AG04450 (cell line): Measurements from ENCODE around the gene FAM131C. TPM values are rescaled to one million over a fixed set of nuclear protein-coding genes. Genes with fewer than 3 reads are reported as not detected.
"Not testable (repeated sequence)": the region's sequence is repeated elsewhere in the genome, so short reads cannot be mapped to it uniquely, and the experiment has no call there.

Source experiments
- CTCF ChIA-PET: fragments of 300-600, 350-600 bp; formaldehyde crosslinking; extraction: SDS; loops from one replicate; lab custom pipeline; 2022; ENCODE audit warnings: antibody characterized with exemption, inconsistent platforms; lab: Charles Lee
- POLR2A ChIA-PET: fragments of 350-600 bp; formaldehyde crosslinking; extraction: SDS; loops from one replicate; lab custom pipeline; 2021; ENCODE audit warnings: antibody characterized with exemption, inconsistent platforms; lab: Yijun Ruan, JAX
- DNase-seq: peaks from one replicate; pipeline ENCODE4 v3.0.0-alpha.2; 2011; ENCODE audit warnings: low read depth, low spot score
- H3K27ac ChIP-seq: one replicate; pipeline ENCODE4 v1.5.1; 2012; ENCODE audit warnings: low read depth, low read length, control low read depth
- H3K27me3 ChIP-seq: one replicate; pipeline ENCODE4 v1.6.0; 2012; ENCODE audit warnings: low read length; ENCODE audit not compliant: control insufficient read depth, insufficient read depth
- H3K4me3 ChIP-seq: 2 replicates; pipeline ENCODE4 v1.5.1; 2011; ENCODE audit warnings: mild to moderate bottlenecking, low read depth, low read length, control low read depth
- H3K9me3 ChIP-seq: 2 replicates; pipeline ENCODE4 v1.5.1; 2012; ENCODE audit warnings: low read length; ENCODE audit not compliant: control insufficient read depth, insufficient read depth
- CTCF ChIP-seq: IDR thresholded peaks from 2 replicates; pipeline ENCODE4 v1.5.1; 2011; ENCODE audit warnings: low read depth, low read length, control low read depth, inconsistent platforms
- polyA plus RNA-seq: library from polyadenylated mRNA; depleted of rRNA; stranded (reverse); fragments of >200 nt; gene quantifications from 2 replicates; pipeline ENCODE4 v1.2.3, GENCODE V29; 2011

Gene FAM131C
- polyA plus RNA-seq, 1 experiment: 0.20 TPM

DNA sequence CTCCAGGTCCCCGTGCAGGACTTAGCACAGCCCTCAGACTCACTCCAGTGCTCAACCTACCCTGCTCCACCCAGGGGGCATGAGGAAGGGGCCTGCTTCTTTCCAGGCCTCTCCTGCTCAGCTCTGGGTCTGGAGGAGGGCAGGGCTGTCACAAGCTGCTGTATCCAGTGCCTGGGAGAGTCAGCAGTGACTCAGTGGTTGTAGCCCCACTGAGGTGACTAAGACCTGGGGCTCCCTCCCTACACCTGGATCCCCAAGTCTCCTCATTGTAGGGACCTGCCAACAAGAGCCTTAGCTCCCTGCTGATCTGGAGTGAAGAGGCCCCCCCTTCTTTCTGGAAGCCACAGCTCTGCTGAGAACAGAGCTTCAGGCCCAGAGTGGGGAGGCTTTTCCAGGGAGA is 36.1 kb upstream of the FAM131C start:
- TF ChIP-seq CTCF: no peak
- no peak overlapping the region for H3K27ac ChIP-seq
- no peak for DNase-seq
- H3K27me3 ChIP-seq: peaks cover 3% of the 10 kb centered on the region
- no peak overlapping the region for H3K4me3 ChIP-seq
- H3K9me3 ChIP-seq: peaks cover 15% of the 10 kb centered on the region
- ChIA-PET POLR2A (no interaction called here), CTCF (interaction anchor here (0.7 to 1.5 kb wide), 3 partner anchors 27 to 35 kb away, joined by 3 read pairs; no protein-coding TSS in a partner anchor)

- H3K4me3 ChIP-seq, DNase-seq, POLR2A ChIA-PET, H3K27me3 ChIP-seq, H3K27ac ChIP-seq: not testable (repeated sequence)
- H3K9me3 ChIP-seq: peaks cover 22% of the 10 kb centered on the region
- CTCF ChIA-PET: interaction anchor here (1.2 to 1.7 kb wide), 2 partner anchors 25 to 113 kb away, joined by 3 to 4 read pairs; no protein-coding TSS in a partner anchor
These were observed 33.6 kb upstream of the FAM131C start for GRCh38 chr1:16107039-16107438.

- Histone ChIP-seq H3K9me3 (peaks cover 7% of the 10 kb centered on the region; the same call in 1 of the 2 replicates), H3K27ac (no peak overlapping the region), H3K4me3 (no peak overlapping the region), H3K27me3 (no peaks in the 10 kb centered on the region)
- ChIA-PET POLR2A (no interaction called here), CTCF (interaction anchor here (1.6 to 2.4 kb wide), 2 partner anchors 20 to 51 kb away, joined by 3 to 10 read pairs; no protein-coding TSS in a partner anchor)
- no peak for TF ChIP-seq CTCF
- DNase-seq: no peak
These were observed 28.2 kb upstream of the FAM131C start for GRCh38 chr1:16101623-16102022.

DNA sequence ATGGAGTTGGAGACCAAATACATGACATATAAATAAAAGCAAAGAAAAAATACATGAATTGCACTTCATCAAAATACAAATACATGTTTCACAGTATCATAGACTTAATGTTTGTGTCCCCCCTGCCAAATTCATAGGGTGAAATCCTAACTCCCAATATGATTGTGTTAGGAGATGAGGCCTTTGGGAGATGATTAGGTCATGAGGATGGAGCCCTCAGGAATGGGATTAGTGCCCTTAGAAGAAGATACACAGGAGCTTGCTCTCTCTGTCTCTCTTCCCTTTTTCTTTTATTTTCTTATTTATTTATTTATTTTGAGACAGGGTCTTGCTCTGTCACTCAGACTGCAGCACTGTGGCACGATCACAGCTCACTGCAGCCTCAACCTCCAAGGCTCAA is 26.0 kb upstream of the FAM131C start:
- no peaks in the 10 kb centered on the region for H3K27me3 ChIP-seq
- no peak overlapping the region for H3K27ac ChIP-seq
- no peak for DNase-seq
- no peak for TF ChIP-seq CTCF
- ChIA-PET POLR2A (interaction anchor here (0.6 kb wide), 1 partner anchor 123 kb away, joined by 5 read pairs; no protein-coding TSS in a partner anchor), CTCF (interaction anchor here (0.6 to 0.7 kb wide), 2 partner anchors 16 to 301 kb away, joined by 3 to 5 read pairs; no protein-coding TSS in a partner anchor)
- H3K9me3 ChIP-seq: peaks cover 7% of the 10 kb centered on the region; the same call in 1 of the 2 replicates
- no peak overlapping the region for H3K4me3 ChIP-seq

- ChIA-PET CTCF (no interaction called here), POLR2A (no interaction called here)
- Histone ChIP-seq H3K9me3 (no peaks in the 10 kb centered on the region), H3K4me3 (no peak overlapping the region), H3K27me3 (no peaks in the 10 kb centered on the region), H3K27ac (no peak overlapping the region)
- no peak for TF ChIP-seq CTCF
- no peak for DNase-seq
These were observed 22.0 kb upstream of the FAM131C start for GRCh38 chr1:16095447-16095846.
